Posterior vena cava (tissue), 2 donors: ENCODE results near the gene PDE7B. TPM values are rescaled to one million over a fixed set of nuclear protein-coding genes. Genes with fewer than 3 reads are reported as not detected.
A peak's percentile ranks its signal among the peaks of the same experiment; 100 is the strongest.

ENCODE experiments used
- DNase-seq: peaks from one replicate; pipeline ENCODE4 v3.0.0-alpha.2; 2020; ENCODE audit warnings: low spot score
- intact Hi-C, 2 donors: fragments of 100-400 bp; cut with DNase I; formaldehyde crosslinking; loops; one replicate each; pipeline versions ENCODE4 v1.14.1 to v1.14.2; 2022 to 2023
- total RNA-seq, 2 donors: library from RNA; stranded (reverse); fragmentation: NEBNext Ultra II Directional; extraction: Animal tissue kit (Norgen Biotek cat#: 25700); gene quantifications; one replicate each; pipeline ENCODE4 v1.2.1, GENCODE V29; 2021
- donor health status: DM: yes; HTN: yes; CAD: no.
- donor health status: DM: yes; HTN: yes; CAD: no.

The PDE7B gene
- total RNA-seq, 2 donors from 2014 or later, result 5.9 to 7.2 TPM

GRCh38 chr6:135910790-135911618, 59.5 kb downstream of the PDE7B start:
- no peak for DNase-seq
- intact Hi-C loops, result no loop called here

- intact Hi-C loops, result no loop called here
- no peak for DNase-seq
Observed at GRCh38 chr6:135913785-135914184, 62.3 kb downstream of the PDE7B start.

- no peak for DNase-seq
- intact Hi-C loops, result no loop called here
Observed at GRCh38 chr6:135919026-135919425, 67.5 kb downstream of the PDE7B start.

GRCh38 chr6:135920689-135921088, 69.2 kb downstream of the PDE7B start:
- intact Hi-C loops, result no loop called here
- DNase-seq, result no peak

GRCh38 chr6:135921188-135921587, 69.7 kb downstream of the PDE7B start:
- intact Hi-C loops, result no loop called here
- DNase-seq, result no peak

- no peak for DNase-seq
- intact Hi-C loops, result no loop called here
Observed at GRCh38 chr6:135922174-135922573, 70.7 kb downstream of the PDE7B start.

- intact Hi-C loops, result no loop called here
- no peak for DNase-seq
Observed at GRCh38 chr6:135922746-135923145, 71.2 kb downstream of the PDE7B start.

- intact Hi-C loops, result loop anchor here in 1 of 2 donors (10.0 kb wide), 1 partner anchor 388 kb away; no protein-coding TSS in a partner anchor
- no peak for DNase-seq
Observed at GRCh38 chr6:135932651-135933050, 81.2 kb downstream of the PDE7B start.

GRCh38 chr6:135935941-135936601, 84.6 kb downstream of the PDE7B start:
- no peak for DNase-seq
- intact Hi-C loops, result loop anchor here in 1 of 2 donors (10.0 kb wide), 1 partner anchor 391 kb away; no protein-coding TSS in a partner anchor

GRCh38 chr6:135936606-135937005, 85.1 kb downstream of the PDE7B start:
- intact Hi-C loops, result loop anchor here in 1 of 2 donors (10.0 kb wide), 1 partner anchor 392 kb away; no protein-coding TSS in a partner anchor
- no peak for DNase-seq

GRCh38 chr6:135937106-135937505, 85.6 kb downstream of the PDE7B start:
- DNase-seq, result no peak
- intact Hi-C loops, result loop anchor here in 1 of 2 donors (10.0 kb wide), 1 partner anchor 392 kb away; no protein-coding TSS in a partner anchor

- DNase-seq, result no peak
- intact Hi-C loops, result loop anchor here in 1 of 2 donors (10.0 kb wide), 1 partner anchor 394 kb away; no protein-coding TSS in a partner anchor
Observed at GRCh38 chr6:135938576-135939207, 87.2 kb downstream of the PDE7B start.

- intact Hi-C loops, result loop anchor here in 1 of 2 donors (10.0 kb wide), 1 partner anchor 394 kb away; no protein-coding TSS in a partner anchor
- DNase-seq, result peak; percentile 76
Observed at GRCh38 chr6:135939208-135939591, 87.7 kb downstream of the PDE7B start.

GRCh38 chr6:135940616-135941167, 89.2 kb downstream of the PDE7B start:
- intact Hi-C loops, result no loop called here
- DNase-seq, result no peak

GRCh38 chr6:135941275-135942025, 89.9 kb downstream of the PDE7B start:
- no peak for DNase-seq
- intact Hi-C loops, result no loop called here

GRCh38 chr6:135944120-135944519, 92.6 kb downstream of the PDE7B start:
- DNase-seq, result no peak
- intact Hi-C loops, result no loop called here

GRCh38 chr6:135946674-135947073, 95.2 kb downstream of the PDE7B start:
- intact Hi-C loops, result no loop called here
- DNase-seq, result no peak

- intact Hi-C loops, result no loop called here
- DNase-seq, result no peak
Observed at GRCh38 chr6:135950669-135951068, 99.2 kb downstream of the PDE7B start.

- DNase-seq, result no peak
- intact Hi-C loops, result no loop called here
Observed at GRCh38 chr6:135951169-135951568, 99.7 kb downstream of the PDE7B start.
